HG03175 (cell line): ENCODE measurements around the gene ZNF500.

ENCODE experiments used
- ATAC-seq: cut with Tn5 transposase; IDR thresholded peaks from one replicate; pipeline ENCODE4 v1.9.1; 2021; ENCODE audit warnings: mild to moderate bottlenecking, moderate library complexity; ENCODE audit not compliant: unreplicated experiment

The ZNF500 gene

DNA sequence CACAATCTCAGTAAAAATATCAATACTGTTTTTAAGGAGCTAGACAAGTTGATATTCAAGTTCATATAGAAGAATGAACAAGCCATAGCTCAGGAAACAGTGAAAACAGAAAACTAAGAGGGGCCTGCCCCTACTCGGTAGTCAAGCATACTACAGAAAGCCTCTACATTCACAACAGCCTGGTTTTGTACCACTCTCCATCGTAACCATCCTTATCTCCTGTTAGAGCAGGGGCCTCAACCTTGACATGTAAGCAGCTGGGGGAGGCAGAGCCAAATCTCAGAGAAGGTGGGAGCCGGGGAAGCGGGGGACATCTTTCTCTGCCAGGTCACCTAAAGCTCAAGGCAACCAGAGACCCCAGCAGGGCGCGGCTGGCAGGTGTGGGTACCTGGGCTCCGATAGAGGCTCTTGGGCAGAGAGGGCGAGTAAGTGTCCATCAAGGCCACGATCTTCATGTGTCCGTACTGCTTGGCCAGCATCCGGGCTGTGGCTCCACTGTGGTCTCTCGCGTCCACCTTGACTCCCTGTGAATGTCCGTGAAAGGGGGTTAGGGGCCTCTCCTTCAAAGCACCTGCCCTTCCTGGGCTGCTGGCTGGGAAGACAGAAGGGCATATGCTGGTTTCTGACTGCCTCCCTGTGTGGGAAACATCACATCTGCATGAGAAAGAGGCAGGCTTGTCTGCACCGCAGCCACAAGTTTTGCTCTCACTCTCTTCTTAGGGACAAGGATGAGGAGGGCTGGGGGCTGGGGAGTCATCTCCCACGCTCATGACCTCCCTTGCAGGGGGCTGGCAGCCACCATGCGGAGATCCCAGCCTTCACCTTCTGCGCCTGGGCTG, 53.1 kb downstream of the ZNF500 start:
- no peak for ATAC-seq

DNA sequence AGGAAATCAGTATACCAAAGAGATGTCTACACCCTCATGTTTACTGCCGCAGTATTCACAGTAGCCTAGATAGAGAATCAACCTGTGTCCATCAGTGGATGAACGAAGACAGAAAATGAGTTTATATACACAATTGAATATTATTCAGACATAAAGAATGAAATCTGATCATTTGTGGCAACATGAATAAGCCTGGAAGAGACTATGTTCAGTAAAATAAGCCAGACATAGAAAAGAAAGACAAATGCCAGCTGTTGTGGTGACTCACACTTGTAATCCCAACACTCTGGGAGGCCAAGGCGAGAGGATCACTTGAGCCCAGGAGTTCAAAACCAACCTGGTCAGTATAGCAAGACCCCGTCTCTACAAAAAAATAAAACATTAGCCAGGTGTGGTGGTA, 57.5 kb downstream of the ZNF500 start:
- no peak for ATAC-seq

DNA sequence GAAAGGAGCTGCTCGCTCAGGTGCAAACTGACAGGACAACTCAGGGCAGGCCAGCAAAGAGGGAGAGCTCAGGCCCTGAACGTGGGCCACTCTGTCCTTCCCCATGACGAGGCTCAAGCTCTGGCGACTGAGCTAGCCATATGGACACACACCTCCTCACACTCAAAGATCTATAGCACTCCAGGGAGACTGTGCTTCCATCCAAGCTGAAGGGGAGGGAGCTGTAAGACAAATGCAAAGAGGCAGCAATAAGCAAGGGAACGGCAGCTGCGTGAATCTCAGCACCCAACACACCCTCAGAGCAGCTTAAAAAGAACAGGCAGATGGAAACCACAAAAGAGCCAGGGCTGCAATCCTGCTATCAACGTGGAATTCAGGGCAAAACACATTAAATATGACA, 60.1 kb downstream of the ZNF500 start:
- no peak for ATAC-seq

DNA sequence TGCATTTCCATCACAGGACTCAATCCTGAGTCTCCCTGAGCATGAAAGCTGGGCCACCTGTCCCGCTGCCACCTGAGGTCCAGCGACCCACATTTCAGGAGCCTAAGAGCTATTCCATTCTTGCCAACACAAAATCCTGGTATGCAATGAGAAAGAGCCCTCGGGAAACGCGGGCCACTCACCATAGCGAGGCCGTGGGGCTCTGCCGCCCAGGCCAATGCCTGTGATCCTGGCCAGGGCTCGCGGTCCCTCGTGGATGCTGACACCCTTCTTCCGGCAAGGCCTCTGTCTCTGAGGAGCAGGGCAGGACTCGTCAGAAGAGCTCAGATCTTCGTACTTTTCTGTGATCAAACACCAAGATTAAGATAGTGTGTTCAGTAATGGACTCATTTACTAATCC, 62.0 kb downstream of the ZNF500 start:
- no peak for ATAC-seq

DNA sequence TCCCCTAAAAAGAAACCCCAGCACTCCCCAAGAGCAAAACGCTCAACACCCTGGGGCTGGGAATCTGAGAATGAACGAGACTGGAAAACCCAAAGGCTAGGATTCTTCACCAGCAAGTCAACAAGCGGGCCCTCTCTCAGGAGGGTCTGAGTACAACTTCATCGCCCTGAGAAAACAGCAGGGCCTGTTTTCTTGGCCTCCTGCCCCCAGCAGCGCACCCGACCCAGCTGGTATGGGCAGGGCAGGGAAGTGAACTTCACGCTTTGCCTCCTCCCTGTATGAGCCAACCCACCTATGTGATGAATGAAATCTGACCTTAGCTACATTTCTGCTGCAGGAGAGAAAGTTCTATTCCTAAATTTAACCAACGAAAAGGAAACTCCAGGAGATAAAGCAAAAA, 62.5 kb downstream of the ZNF500 start:
- no peak for ATAC-seq

DNA sequence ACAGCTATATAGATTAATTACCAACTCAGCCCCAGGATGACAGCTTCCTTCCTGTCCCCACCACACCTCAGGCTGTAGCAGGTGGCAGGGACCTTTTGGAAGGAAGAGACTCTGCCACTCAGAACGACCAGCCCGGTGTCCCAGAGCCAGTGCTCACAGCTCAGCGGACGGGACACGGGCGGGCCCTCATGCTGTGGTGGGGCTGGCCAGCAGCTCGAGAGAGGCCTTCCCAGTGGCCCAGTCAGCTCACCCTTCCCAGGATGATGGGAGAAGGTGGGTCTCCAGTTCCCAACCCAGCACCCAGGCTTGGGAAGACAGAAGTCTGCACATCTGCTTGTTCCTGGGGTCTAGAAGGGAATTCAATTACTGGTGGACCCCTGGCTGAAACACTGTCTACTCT, 63.1 kb downstream of the ZNF500 start:
- no peak for ATAC-seq

DNA sequence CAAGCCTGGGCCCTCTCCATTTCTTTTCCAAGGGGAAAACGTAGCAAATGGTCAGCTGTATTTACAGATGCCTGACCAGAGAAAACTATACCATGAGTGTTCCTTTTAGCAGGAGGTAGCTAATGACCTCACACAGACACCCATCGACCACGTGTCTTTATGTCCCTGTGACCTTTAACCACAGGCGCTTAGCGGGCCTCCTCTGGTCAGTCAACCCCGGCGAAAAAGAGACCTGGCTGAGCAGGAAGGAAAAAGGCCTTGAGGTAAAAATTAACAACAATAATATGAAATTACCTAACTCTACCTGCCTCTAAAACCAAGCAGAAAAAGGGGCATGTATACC, 64.5 kb downstream of the ZNF500 start:
- no peak for ATAC-seq

DNA sequence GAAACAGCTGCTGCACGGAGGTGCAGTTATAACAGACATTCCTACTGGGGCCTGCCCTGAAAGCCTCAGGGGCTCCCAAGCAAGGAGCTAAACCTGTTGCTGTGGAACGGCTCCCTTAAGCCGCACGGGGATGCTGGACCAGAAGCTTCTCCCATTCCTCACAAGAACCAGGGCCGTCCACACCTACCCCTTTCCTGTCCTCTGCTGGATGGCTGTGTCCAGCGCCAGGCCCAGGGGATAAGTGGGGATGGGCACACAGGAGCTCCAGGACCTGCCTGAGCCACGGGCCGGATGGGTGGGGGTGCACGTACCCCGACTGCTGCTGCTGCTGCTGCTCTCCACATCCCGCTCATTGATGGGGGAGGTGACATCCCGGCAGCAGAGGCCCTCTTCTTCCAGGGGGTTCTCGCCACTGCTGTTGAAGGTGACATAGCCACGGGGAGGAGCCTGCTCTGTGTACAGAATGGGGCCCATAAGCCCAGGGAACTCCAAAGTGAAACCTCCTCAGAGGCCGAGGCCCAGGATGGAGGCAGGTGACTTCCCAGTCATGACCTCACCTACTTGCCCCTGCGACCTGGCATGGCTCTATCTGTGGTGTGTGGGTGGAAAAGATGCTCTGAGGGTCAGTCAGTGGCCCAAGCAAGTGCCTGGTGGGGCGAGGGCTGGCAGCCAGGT, 65.0 kb downstream of the ZNF500 start:
- no peak for ATAC-seq

DNA sequence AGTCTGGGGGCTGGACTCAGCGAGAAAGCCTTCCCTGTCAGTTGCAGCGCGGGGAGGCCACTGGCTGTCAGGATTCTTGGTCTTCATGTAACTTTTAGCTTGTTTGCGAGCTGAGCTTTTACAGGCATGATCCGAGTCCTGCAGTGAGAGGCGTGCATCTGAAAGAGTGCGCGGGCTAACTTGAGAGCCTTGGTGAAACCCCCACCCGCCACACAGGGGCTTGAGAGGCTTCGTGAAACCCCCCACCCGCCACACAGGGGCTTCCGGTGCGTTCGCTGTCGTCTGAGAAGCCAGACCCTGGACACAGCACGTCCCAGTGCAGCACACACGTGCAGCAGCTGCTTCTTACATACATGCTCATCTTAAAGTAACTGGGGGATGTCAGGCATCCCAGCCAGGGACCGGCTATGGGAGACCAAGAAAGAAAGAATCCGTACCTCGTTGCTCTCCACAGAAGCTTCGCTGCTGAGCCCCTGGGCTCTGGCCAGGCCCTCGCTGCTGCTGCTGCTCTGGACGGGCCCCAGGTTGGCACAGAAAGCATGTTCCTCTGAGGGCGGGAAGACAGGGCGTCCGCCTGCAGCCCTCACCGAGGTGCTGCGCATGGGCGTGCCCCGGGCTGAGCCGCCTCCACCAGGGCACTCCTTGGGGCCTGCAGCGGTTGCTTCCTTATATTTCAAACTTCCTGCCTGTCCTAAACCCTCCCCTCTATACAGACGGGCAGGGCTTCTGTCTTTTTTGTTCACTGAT, 65.8 kb downstream of the ZNF500 start:
- ATAC-seq = no peak

DNA sequence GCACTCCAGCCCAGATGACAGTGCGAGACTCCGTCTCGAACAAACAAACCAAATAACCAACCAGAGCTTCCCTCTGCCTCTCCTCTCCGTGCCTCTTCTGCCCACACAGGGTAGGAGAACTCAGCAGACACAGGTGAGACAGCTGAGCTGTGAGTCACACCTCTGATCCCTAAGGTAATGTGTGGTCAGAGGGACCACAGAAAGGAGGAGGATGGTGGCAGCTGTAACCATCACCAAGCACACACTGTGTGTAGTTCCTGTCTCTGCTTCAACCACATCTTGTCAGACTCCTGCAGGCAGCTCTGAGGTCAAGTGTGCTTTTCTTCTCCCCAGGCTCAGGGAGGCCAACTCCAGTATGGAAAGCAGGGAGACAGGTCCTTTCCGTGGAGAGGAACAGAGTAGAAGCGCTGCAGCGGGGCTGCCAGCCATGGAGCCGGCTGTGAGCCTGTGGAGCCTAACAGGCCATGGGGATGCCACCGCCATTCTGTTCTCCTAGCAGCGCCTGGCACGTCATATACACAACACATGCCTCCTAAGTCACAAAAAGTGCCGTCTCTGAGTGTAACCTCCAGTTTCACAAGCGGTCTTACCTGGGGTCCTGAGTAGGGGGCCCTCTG, 66.5 kb downstream of the ZNF500 start:
- ATAC-seq = no peak

DNA sequence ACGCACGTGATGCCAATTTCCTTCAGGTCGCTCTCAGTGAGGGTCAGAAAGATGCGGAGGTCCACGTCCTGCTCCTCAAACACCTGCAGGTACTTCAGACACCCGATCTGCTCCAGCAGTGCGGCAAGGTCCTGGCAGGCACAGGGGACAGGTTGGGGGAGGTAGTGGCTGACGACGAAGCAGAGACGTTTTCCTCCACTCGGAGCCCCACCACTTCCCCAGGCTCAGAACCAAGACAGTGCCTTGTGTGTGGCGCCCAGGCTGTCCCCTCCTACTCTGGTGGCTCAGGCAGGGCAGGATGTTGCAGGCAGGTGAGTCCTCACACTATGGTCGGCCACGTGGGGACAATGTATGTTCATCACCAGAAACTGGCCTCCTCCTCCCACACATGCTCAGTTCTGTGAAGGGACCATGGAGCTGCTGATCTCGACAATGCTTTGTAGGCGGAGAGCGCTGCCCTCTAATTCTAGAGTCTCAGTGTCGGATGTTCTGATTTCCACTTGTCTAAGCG, 67.9 kb downstream of the ZNF500 start:
- ATAC-seq = no peak

DNA sequence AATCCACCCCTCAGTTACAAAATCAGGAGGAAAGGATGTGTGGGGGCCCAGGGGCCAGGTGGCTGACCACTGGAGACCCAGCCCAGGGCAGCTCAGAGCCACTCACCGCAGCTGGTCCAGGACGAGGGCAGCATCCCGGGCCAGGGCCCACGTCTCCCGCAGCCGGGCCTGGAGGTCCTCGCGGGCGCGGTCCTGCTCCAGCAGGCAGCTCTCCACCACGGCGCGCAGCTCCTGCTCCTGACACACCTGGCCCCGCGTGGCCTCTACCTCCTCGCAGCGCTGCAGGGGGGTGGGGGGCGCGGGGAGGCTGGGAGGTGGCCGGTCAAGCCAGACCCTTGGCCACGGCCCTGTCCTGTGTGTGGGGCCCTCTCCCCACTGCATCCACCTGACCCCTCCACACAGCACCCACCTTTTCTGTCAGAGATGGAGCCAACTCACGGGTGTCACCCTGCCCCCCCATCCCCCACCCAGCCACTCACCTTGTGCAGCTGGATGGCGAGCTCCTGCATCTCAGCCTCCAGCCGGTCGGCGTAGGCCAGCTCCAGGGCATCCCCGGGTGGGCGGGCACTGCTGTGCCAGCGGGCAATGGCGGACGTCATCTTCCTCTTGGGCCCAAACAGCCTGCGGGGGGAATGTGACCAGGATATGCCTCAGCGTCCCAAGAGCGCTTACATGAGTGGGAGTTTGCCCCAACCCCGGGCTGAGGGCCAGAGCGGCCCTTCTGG, 68.5 kb downstream of the ZNF500 start:
- no peak for ATAC-seq
